DOHH2 (cell line): ENCODE measurements around the gene C2CD3.

Source experiments
- CTCF ChIP-seq: fragments of 200-600 bp; sonication (generic); IDR thresholded peaks from one replicate; pipeline ENCODE4 v1.5.1; 2014; ENCODE audit warnings: antibody characterized with exemption, mild to moderate bottlenecking, low read depth, low read length; ENCODE audit not compliant: poor library complexity, severe bottlenecking
- EZH2phosphoT487 ChIP-seq: fragments of 200-600 bp; sonication (generic); IDR thresholded peaks from 2 replicates; pipeline ENCODE4 v1.6.1; 2017; ENCODE audit warnings: borderline replicate concordance, mild to moderate bottlenecking, antibody characterized with exemption, low read length, moderate library complexity, mixed read lengths

GRCh38 chr11:74035264-74035663 lies 135.5 kb downstream of the C2CD3 start:
- TF ChIP-seq CTCF (no peak), EZH2phosphoT487 (no peak)
